ENCODE results near the gene LCNL1. TPM values are rescaled to one million over a fixed set of nuclear protein-coding genes. Genes with fewer than 3 reads are reported as not detected.

The LCNL1 gene
- total and polyA plus RNA-seq, 4 donors = 0.01 to 0.08 TPM; not detected in 2

DNA sequence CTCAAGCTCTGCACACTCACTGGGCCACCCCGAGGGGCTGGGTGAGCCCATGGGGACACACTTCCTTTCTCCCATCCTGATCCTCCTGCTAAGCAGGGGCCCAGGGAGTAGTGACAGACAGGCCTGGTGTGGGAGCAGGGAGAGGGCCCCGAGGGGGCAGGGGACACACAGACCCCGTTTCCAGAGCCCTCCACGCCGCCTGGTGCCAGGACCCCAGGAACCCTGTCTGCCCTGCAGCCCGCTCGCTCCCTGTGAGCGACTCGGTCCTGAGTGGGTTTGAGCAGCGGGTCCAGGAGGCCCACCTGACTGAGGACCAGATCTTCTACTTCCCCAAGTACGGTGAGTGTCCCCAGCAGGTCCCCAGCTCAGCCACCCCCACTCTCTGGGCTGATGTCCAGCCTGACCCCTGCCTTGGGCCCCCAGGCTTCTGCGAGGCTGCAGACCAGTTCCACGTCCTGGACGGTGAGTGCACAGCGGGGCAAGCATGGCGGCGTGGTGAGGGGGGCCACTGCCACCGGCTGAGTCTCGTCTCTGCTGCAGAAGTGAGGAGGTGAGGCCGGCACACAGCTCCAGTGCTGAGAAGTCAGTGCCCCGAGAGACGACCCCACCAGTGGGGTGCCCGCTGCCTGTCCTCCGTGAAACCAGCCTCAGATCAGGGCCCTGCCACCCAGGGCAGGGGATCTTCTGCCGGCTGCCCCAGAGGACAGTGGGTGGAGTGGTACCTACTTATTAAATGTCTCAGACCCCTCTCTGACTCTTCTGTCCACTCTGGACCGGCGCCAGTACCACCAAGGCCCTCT, 36.4 kb upstream of the LCNL1 start:
- H3K36me3 ChIP-seq (ENCODE audit: control insufficient read depth in 4 of 4, insufficient read depth in 3 of 4, low read depth in 1 of 4, low read length in 3 of 4) = peaks cover 0 to 8% (median 3%) of the 10 kb centered on the region in 4 donors
- H3K4me1 ChIP-seq (ENCODE audit: control insufficient read depth in 4 of 4, insufficient read depth in 4 of 4, low read length in 3 of 4) = peaks cover 10 to 58% (median 38%) of the 10 kb centered on the region in 4 donors
- DNase-seq (ENCODE audit: low spot score) = no peak
- H3K27me3 ChIP-seq (ENCODE audit: control insufficient read depth in 4 of 4, insufficient read depth in 4 of 4, low read length in 3 of 4) = no peaks in the 10 kb centered on the region
- 46% methylated on average over 27 of the region's 27 CpGs for WGBS
- H3K9ac ChIP-seq (ENCODE audit: low read depth in 1 of 2, low read length in 2 of 2) = peak overlapping the region; percentile 20 to 63
- no peaks in the 10 kb centered on the region for H3K9me3 ChIP-seq (ENCODE audit: control insufficient read depth in 4 of 4, low read length in 3 of 4)
- TF ChIP-seq JUND (IDR thresholded peaks at IDR 0.05) (no peak), HNF4G (IDR thresholded peaks at IDR 0.05) (no peak), NR2F2 (IDR thresholded peaks at IDR 0.05) (no peak), YY1 (IDR thresholded peaks at IDR 0.05) (no peak), HNF4A (conservative IDR thresholded peaks at IDR 0.05) (no peak), TAF1 (conservative IDR thresholded peaks at IDR 0.05) (no peak), FOXA1 (IDR thresholded peaks at IDR 0.05) (no peak), RXRA (IDR thresholded peaks at IDR 0.05) (no peak), RAD21 (IDR thresholded peaks at IDR 0.05) (no peak), EGR1 (IDR thresholded peaks at IDR 0.05; ENCODE audit: low read depth in 2 of 2) (no peak)
- TF ChIP-seq, protein P1, sequence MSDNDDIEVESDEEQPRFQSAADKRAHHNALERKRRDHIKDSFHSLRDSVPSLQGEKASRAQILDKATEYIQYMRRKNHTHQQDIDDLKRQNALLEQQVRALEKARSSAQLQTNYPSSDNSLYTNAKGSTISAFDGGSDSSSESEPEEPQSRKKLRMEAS (IDR thresholded peaks at IDR 0.05) = no peak
- TF ChIP-seq, protein P2, sequence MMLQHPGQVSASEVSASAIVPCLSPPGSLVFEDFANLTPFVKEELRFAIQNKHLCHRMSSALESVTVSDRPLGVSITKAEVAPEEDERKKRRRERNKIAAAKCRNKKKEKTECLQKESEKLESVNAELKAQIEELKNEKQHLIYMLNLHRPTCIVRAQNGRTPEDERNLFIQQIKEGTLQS (IDR thresholded peaks at IDR 0.05) = no peak
- TF ChIP-seq, protein P3, sequence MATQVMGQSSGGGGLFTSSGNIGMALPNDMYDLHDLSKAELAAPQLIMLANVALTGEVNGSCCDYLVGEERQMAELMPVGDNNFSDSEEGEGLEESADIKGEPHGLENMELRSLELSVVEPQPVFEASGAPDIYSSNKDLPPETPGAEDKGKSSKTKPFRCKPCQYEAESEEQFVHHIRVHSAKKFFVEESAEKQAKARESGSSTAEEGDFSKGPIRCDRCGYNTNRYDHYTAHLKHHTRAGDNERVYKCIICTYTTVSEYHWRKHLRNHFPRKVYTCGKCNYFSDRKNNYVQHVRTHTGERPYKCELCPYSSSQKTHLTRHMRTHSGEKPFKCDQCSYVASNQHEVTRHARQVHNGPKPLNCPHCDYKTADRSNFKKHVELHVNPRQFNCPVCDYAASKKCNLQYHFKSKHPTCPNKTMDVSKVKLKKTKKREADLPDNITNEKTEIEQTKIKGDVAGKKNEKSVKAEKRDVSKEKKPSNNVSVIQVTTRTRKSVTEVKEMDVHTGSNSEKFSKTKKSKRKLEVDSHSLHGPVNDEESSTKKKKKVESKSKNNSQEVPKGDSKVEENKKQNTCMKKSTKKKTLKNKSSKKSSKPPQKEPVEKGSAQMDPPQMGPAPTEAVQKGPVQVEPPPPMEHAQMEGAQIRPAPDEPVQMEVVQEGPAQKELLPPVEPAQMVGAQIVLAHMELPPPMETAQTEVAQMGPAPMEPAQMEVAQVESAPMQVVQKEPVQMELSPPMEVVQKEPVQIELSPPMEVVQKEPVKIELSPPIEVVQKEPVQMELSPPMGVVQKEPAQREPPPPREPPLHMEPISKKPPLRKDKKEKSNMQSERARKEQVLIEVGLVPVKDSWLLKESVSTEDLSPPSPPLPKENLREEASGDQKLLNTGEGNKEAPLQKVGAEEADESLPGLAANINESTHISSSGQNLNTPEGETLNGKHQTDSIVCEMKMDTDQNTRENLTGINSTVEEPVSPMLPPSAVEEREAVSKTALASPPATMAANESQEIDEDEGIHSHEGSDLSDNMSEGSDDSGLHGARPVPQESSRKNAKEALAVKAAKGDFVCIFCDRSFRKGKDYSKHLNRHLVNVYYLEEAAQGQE (IDR thresholded peaks at IDR 0.05) = no peak
- H3K27ac ChIP-seq (ENCODE audit: low read depth in 1 of 2, low read length in 2 of 2) = peak overlapping the region; percentile 86 to 95
- H3K4me3 ChIP-seq (ENCODE audit: low read depth in 1 of 3, low read length in 3 of 3) = peak overlapping the region; percentile 62 to 78 (median 64)

DNA sequence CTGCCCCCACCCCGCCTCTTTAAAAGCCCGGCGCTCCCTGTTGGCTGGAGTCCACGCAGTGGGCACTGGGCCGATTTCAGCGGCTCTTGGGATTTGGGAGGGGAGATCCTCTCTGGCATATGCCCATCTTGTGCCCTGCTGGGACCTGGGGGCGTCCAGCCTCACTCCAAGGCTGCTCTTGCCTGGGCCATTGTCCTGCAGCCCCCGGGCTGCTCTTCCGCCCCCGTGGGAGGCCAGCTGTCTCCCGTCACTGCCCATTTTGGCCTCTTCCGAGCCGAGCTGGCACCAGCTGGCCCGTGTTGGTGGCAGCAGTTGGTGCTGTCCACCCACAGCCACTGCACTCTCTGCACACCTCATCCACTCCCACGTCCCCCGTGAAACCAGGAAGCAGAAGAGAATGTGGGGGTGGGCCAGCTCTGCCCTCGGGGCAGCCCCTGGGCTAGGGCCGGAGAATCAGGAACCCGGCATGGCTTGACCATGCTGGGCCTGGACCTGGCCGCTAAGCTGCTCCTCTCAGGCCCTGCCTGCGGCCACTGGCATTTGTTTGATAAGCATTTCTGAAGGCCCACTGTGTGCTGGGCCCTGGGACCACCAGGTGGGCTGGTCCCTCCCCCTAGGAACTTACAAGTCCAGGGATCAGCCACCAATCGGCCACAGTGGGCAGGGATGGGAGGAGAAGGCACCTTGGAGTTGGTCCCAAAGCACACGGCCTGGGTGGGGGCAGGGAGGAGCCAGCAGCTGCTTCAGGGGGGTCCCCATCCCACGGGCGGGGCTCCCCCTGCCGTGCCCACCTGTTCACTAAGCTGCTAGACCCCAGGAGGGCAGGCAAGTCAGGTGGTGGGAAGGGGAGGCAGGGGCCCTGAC, 35.5 kb upstream of the LCNL1 start:
- TF ChIP-seq, protein P4, sequence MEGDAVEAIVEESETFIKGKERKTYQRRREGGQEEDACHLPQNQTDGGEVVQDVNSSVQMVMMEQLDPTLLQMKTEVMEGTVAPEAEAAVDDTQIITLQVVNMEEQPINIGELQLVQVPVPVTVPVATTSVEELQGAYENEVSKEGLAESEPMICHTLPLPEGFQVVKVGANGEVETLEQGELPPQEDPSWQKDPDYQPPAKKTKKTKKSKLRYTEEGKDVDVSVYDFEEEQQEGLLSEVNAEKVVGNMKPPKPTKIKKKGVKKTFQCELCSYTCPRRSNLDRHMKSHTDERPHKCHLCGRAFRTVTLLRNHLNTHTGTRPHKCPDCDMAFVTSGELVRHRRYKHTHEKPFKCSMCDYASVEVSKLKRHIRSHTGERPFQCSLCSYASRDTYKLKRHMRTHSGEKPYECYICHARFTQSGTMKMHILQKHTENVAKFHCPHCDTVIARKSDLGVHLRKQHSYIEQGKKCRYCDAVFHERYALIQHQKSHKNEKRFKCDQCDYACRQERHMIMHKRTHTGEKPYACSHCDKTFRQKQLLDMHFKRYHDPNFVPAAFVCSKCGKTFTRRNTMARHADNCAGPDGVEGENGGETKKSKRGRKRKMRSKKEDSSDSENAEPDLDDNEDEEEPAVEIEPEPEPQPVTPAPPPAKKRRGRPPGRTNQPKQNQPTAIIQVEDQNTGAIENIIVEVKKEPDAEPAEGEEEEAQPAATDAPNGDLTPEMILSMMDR (IDR thresholded peaks at IDR 0.05; ENCODE audit: low read depth, low read length, missing input control) = no peak
- TF ChIP-seq, protein P2 (IDR thresholded peaks at IDR 0.05) = no peak
- TF ChIP-seq TAF1 (conservative IDR thresholded peaks at IDR 0.05) = no peak
- TF ChIP-seq, protein P3 (IDR thresholded peaks at IDR 0.05) = no peak
- no peak for TF ChIP-seq RXRA (IDR thresholded peaks at IDR 0.05)
- TF ChIP-seq, protein P5, sequence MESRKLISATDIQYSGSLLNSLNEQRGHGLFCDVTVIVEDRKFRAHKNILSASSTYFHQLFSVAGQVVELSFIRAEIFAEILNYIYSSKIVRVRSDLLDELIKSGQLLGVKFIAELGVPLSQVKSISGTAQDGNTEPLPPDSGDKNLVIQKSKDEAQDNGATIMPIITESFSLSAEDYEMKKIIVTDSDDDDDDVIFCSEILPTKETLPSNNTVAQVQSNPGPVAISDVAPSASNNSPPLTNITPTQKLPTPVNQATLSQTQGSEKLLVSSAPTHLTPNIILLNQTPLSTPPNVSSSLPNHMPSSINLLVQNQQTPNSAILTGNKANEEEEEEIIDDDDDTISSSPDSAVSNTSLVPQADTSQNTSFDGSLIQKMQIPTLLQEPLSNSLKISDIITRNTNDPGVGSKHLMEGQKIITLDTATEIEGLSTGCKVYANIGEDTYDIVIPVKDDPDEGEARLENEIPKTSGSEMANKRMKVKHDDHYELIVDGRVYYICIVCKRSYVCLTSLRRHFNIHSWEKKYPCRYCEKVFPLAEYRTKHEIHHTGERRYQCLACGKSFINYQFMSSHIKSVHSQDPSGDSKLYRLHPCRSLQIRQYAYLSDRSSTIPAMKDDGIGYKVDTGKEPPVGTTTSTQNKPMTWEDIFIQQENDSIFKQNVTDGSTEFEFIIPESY (IDR thresholded peaks at IDR 0.05) = no peak
- no peak for TF ChIP-seq YY1 (IDR thresholded peaks at IDR 0.05)
- no peak for TF ChIP-seq SP1 (IDR thresholded peaks at IDR 0.05)
- no peak for TF ChIP-seq JUND (IDR thresholded peaks at IDR 0.05)
- H3K4me3 ChIP-seq (ENCODE audit: low read depth in 1 of 3, low read length in 3 of 3) = peak overlapping the region; percentile 9 to 78 (median 62)
- peaks cover 10 to 50% (median 34%) of the 10 kb centered on the region in 4 donors for H3K4me1 ChIP-seq (ENCODE audit: control insufficient read depth in 4 of 4, insufficient read depth in 4 of 4, low read length in 3 of 4)
- H3K9me3 ChIP-seq (ENCODE audit: control insufficient read depth in 4 of 4, low read length in 3 of 4) = no peaks in the 10 kb centered on the region
- H3K36me3 ChIP-seq (ENCODE audit: control insufficient read depth in 4 of 4, insufficient read depth in 3 of 4, low read depth in 1 of 4, low read length in 3 of 4) = peaks cover 0 to under 1% (median 0%) of the 10 kb centered on the region in 4 donors
- peak overlapping the region; percentile 8 to 20 for H3K9ac ChIP-seq (ENCODE audit: low read depth in 1 of 2, low read length in 2 of 2)
- no peaks in the 10 kb centered on the region for H3K27me3 ChIP-seq (ENCODE audit: control insufficient read depth in 4 of 4, insufficient read depth in 4 of 4, low read length in 3 of 4)
- peak overlapping the region; percentile 86 to 95 for H3K27ac ChIP-seq (ENCODE audit: low read depth in 1 of 2, low read length in 2 of 2)
- DNase-seq (ENCODE audit: low spot score) = no peak
- 29% methylated on average over 26 of the region's 26 CpGs for WGBS
